GM12875 (cell line): Measurements from ENCODE around the gene CHSY3.

Source experiments
- H3K4me3 ChIP-seq: one replicate; pipeline ENCODE4 v1.5.1; 2011; ENCODE audit warnings: low read depth, low read length, control low read depth
- CTCF ChIP-seq: IDR thresholded peaks from 2 replicates; pipeline ENCODE4 v1.5.1; 2011; ENCODE audit warnings: low read depth, mild to moderate bottlenecking, control low read depth, inconsistent platforms, low read length, moderate library complexity, borderline replicate concordance; ENCODE audit not compliant: insufficient read depth

Gene CHSY3

GRCh38 chr5:130158036-130158435, 253.8 kb downstream of the CHSY3 start:
- H3K4me3 ChIP-seq: no peak overlapping the region
- no peak for TF ChIP-seq CTCF

DNA sequence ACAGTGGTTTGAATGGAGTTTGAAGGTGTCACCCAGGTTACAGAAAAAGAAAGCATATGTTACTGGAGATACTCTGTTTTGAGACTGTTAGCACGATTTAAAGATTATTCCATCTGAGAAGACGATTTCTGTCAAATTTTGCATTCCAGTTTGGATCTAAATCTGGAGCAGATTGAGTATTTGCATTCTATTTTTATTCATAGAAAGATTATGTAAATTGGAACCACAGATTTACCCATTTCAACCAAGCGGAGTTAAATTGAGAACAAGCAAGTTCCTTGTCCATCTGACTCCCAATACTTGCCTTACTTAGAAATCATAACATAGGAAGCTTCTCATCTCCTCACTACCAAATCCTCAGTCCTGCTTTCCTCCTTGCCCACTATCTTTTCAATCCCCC, 255.7 kb downstream of the CHSY3 start:
- no peak for TF ChIP-seq CTCF
- H3K4me3 ChIP-seq: no peak overlapping the region

GRCh38 chr5:130164966-130165365, 260.7 kb downstream of the CHSY3 start:
- no peak for TF ChIP-seq CTCF
- H3K4me3 ChIP-seq: no peak overlapping the region

DNA sequence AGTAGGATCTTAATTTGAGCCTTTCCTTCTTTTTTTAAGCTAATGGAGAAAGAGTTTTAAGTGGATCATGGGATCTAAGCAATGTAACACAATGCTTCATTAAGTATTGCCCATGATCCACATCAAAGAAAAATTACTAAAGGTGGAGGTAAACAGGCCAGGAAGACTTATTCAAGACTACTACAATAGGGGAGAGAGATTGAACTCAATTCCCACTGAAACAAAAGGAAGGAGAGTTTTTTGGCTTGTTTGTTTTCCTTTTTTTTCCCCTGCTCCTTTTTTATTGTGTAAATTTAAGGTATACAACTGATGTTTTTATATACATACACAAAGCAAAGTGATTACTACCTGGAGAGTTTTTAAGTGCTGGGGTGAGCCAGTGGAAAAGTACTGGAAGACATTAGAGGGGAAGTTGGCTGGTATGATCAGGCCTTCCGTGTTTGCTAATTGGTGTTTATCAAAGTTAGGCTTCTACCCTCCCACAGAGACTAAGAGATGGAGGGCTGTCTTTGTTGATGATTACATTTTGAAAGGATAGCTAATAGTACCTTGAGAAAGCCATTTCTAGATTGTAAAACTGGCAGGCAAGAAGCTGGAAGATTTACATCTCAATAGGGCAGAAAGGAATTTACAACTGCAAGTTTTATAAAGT, 262.7 kb downstream of the CHSY3 start:
- H3K4me3 ChIP-seq: no peak overlapping the region
- TF ChIP-seq CTCF: no peak

GRCh38 chr5:130168211-130168610, 263.9 kb downstream of the CHSY3 start:
- TF ChIP-seq CTCF: no peak
- no peak overlapping the region for H3K4me3 ChIP-seq

DNA sequence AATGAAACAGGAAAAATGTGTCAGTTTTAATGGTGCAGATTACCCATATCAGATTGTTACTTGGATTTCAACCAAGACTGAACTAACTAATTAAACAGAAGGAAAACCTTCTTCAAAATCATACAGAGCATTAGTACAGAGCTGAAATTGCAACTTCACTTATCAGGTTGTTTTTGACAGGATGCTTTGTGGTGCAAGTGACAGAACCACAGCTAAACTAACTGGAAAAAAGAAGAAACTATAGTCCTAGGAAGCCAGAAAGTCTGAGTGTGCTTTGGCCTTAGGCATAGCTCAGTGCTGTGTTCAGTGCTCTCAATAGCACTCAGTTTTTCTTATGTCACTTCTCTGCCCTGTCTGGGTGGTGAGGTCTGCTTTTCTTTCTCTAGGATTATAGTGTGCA, 267.4 kb downstream of the CHSY3 start:
- no peak for TF ChIP-seq CTCF
- no peak overlapping the region for H3K4me3 ChIP-seq

DNA sequence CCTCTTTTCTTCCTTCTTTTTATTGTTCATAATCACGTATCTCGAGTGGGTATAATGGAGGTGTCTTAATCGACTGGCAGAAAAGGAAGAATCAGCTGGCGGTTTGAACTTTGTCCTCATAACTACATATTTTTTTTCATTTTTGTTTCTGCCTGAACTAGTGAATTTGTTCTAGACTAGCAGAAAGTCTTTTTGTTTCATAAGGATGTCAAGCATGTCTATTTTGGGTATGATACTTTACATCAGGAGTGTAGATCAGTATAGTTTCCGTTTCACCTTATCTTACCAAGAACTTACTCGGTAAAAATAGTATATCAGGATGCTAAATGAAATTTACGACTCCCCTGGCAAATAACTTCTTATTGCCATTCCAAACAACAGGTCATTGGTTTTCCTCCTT, 278.9 kb downstream of the CHSY3 start:
- no peak overlapping the region for H3K4me3 ChIP-seq
- no peak for TF ChIP-seq CTCF
